GM12801 (cell line): ENCODE data around the gene MRPL21.

ENCODE experiments used
- CTCF ChIP-seq: IDR thresholded peaks from one replicate; pipeline ENCODE4 v1.5.1; 2011; ENCODE audit warnings: control low read depth; ENCODE audit not compliant: insufficient read length; ENCODE audit errors: extremely low read depth

The MRPL21 gene

DNA sequence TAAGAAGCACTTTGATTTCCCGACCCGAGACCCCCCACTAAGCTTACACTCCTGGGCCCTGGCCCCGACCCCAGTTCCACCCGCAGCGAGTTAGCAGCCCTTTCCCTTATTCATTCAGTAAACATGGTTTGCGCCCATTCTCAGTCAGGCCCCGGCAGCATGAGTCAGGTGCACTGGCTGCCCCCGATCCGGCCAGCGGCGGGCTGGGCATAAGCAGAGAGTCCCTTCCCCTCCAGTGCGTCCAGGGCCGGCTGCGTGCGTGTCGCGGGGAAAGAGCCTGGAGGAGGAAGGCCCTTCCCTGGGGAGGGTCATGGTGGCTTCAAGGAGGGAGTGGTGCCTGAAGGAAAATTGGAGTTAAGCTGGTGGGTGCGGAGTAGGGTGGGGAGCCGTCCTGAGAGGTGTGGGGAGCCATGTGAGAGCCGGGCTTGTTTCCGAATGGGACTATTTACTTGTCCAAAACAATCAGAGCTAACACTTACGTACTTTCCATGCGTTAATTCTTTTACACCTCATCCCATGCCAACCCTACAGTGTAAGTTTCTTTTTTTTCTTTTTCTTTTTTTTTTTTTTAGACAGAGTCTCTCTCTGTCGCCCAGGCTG lies 716 bp upstream of the MRPL21 start:
- no peak for TF ChIP-seq CTCF

- no peak for TF ChIP-seq CTCF
Measured at GRCh38 chr11:68900835-68901381, 2.7 kb downstream of the MRPL21 start.

DNA sequence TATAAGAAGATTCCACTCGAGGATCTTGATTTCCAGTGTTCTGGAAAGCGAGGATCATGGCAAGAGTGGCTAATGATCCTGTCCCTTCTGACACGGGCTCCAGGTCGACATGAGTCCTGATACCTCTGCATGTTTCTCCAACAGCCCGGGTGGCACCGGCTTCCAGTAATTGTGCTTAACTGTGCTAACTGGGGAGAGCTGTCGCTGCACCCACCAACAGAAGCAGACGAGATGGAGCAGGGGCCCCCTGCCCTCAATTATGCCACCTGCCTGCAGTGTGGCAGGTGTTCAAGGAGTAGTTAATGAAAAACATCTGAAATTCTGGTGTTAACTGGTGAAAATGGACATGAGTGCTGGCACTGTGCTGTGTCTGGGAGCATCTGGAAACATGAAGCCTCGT lies 6.2 kb downstream of the MRPL21 start:
- no peak for TF ChIP-seq CTCF

GRCh38 chr11:68896171-68896959 lies 7.3 kb downstream of the MRPL21 start:
- no peak for TF ChIP-seq CTCF

- TF ChIP-seq CTCF: no peak
Measured at GRCh38 chr11:68893282-68893681, 10.3 kb downstream of the MRPL21 start.

DNA sequence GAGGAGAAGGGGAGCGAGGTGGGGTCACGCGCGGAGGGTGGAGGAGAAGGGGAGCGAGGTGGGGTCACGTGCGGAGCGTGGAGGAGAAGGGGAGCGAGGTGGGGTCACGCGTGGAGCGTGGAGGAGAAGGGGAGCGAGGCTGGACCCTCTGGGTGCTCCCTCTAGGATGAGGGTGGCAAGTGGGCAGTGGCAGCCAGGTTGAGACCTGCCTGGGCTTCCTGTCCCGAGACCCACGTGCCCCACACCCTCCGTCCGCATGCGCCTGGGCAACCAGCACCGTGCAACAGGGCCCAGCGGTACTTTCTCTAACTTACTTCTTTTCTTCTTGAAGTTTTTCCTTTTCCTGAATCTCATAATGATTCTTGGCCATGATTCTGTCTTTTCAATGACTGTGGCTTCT lies 11.1 kb downstream of the MRPL21 start:
- TF ChIP-seq CTCF: no peak

GRCh38 chr11:68891351-68891948 lies 12.2 kb downstream of the MRPL21 start:
- no peak for TF ChIP-seq CTCF
